ENCODE results near the gene PYGO2.

The PYGO2 gene

DNA sequence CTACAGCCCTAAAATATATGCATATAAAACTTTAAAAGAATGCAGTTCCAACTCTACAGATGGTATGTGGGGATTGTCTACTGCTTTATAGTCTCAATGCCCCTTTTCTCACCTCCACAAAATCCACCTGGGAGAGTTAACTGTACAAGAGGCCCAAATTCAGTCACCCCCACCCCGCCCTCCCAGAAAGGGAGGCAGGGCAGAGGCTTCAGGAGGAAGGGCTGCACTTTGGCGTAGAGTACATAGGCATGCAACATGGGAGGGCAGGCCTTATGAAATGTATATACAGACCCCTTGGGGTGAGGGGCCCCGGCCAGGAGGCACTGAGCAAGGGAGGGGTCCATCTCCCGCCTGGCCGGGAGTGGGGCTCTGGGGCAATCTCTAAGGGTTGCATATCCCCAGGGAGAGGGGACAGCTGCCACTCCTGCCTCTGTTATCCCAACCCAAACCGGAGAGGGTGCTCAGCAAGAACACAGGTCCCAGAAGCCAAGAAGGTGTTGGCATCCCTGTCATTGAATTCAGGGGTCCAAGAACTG is 1.3 kb upstream of the PYGO2 start:
- no peak for DNase-seq (ENCODE audit: extremely low read depth, low read depth)
- TF ChIP-seq CTCF (IDR thresholded peaks at IDR 0.05; ENCODE audit: low read depth, low read length) = no peak

DNA sequence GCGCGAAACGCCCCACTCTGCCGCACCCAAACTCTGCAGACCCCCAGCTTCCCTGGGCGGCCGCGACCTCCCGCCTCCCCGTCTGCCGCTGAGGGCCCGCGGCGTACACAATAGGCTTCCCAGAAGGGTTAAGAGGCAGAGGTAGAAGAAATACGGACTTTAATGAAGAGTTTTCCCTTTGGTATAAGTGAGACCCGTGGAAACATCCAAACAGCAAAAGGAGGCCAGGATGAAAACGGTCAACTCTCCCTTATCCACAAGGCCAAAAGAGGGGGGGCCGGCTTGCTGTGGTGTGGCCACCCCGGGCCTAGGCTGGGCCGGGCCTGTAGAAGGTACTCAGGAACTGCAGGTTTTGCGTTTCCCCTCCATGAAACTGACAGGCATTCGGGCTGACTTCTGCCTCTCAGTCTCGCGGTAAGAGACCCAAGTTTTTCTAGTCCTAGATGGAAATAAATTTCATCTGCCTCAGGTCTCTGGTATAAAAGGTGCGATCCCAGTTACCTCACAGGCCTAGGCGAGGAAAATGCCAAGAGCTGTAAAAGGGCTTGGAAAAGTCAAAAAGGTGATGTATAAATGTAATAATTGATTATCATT is 671 bp upstream of the PYGO2 start:
- no peak for DNase-seq (ENCODE audit: extremely low read depth, low read depth)
- no peak for TF ChIP-seq CTCF (IDR thresholded peaks at IDR 0.05; ENCODE audit: low read depth, low read length)

DNA sequence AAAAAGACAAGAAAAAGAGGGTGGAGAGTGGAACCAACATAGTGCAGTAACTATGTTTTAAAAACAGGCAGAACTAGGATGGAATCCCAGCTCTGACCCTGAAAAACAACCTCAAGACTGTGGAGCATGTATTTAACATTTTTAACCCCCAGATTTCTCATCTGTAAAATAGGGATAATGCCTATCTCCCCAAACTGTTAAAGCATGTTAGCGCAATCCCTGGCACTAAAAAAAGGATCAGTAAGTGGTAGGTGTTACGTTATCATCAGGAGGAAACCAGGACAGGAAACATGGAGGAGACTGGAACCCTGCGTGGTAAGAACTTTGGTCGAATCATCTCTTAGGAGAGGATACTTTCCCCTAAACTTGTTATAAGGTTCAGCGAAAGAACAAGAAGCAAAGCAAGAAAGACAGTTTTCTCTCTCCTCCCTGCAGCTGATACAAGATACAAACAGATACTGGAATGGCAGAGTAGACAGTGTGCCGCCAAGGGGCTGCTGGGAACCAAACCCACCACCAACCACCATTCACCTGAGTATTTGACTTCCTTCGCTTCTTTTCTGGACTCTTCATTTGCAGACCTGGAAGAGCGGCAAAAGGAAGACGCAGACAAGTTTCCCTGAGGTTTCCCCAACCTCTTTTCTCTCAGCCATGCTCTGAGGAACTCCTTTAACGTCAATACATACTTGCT is 991 bp downstream of the PYGO2 start:
- no peak for DNase-seq (ENCODE audit: extremely low read depth, low read depth)
- TF ChIP-seq CTCF (IDR thresholded peaks at IDR 0.05; ENCODE audit: low read depth, low read length) = no peak

GRCh38 chr1:154959426-154959780 is 2.2 kb downstream of the PYGO2 start:
- TF ChIP-seq CTCF (IDR thresholded peaks at IDR 0.05; ENCODE audit: low read depth, low read length) = no peak
- no peak for DNase-seq (ENCODE audit: extremely low read depth, low read depth)

- DNase-seq (ENCODE audit: extremely low read depth, low read depth) = no peak
- TF ChIP-seq CTCF (IDR thresholded peaks at IDR 0.05; ENCODE audit: low read depth, low read length) = no peak
Observed at GRCh38 chr1:154958681-154959425, 2.7 kb downstream of the PYGO2 start.

DNA sequence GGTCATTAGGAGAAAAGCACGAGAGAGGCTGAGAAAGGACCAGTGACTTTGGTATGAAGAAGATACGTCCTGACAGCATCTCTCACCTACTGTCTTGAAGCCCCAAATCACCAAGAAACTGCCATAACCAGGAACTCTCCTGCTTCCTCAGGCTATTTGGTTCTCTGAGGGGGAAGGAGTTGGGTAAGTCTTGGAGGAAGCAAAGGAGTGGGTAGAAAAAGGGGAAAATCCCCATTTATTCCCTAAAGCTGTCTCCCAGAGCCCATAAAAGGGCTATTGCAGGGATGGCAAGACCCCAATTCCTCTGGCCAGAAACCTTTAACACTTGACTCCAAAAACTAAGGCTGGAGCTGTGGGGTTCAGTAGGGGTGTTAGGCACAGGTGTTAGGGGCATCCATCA is 3.5 kb downstream of the PYGO2 start:
- no peak for TF ChIP-seq CTCF (IDR thresholded peaks at IDR 0.05; ENCODE audit: low read depth, low read length)
- no peak for DNase-seq (ENCODE audit: extremely low read depth, low read depth)

DNA sequence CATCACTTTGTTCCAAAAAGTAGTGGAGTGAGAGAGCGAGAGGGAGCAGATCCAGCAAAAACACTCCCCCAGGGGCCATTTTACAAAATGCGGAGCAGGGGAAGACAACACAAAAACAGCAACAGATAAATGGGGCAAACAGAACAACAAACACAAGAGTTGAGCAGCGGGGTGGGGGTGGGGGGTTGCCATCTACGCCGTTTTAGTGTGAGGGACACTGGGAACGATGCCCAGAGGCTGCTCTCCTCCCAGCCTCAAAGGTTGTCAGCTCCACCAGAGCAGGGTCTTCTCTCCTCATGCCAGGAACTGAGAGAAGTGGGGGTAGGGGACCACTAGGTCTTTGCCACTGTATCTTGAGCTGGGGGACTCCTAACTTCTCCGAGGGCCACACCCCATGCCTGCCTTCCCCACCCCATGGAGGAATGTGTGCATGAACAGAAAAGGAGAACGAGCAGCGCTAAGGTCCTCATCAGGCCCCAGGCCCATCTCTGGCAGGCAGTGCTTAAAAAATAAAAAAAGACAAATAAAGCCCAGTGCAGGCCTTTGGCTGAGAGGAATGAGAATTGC is 4.4 kb downstream of the PYGO2 start:
- no peak for DNase-seq (ENCODE audit: extremely low read depth, low read depth)
- no peak for TF ChIP-seq CTCF (IDR thresholded peaks at IDR 0.05; ENCODE audit: low read depth, low read length)
